GM12872 (cell line): Measurements from ENCODE around the gene SLMAP.

ENCODE experiments used
- CTCF ChIP-seq: IDR thresholded peaks from 3 replicates; pipeline ENCODE4 v1.5.1; 2011; ENCODE audit warnings: low read depth, mild to moderate bottlenecking, low read length, moderate library complexity; ENCODE audit not compliant: insufficient read depth

The SLMAP gene

DNA sequence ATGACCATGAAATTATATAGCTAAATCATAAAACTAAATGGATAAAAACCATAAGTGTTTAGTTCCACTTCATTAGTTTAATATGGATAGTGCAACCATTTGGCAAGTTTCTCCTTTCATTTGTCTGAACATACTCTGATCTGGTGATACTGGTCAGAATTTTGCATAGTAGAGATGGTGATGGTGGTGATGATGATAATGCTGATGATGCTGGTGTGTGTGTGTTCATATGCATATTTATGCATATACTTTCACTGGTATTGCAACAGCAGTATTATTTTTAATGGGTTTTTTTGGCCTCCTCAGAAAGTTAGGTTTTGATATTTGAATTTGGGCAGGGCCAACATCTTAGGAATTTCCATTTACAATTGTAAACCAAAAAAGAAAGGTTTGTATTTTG is 76.4 kb downstream of the SLMAP start:
- no peak for TF ChIP-seq CTCF

- TF ChIP-seq CTCF, result no peak
These were observed 76.8 kb downstream of the SLMAP start for GRCh38 chr3:57832900-57833313.

DNA sequence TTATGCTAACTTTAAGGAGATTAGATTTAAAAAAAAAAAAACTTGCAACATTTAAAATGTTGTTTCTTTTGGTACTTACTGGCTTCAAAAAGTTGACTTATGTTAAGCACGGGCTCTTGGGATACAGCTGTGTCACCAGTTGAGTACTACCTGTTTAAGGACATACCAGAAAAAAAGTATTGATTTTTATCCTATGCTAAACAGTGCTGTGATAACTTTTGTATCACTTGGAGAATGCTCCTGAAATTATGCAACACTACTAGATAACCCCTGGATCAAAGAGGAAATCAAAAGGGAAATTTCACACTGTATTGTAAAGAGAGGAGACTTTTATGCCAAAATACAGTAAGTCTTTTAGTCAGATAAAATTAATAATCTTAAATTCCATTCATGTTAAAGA is 77.7 kb downstream of the SLMAP start:
- no peak for TF ChIP-seq CTCF

- TF ChIP-seq CTCF, result no peak
These were observed 81.6 kb downstream of the SLMAP start for GRCh38 chr3:57837686-57838085.

- TF ChIP-seq CTCF, result no peak
These were observed 82.5 kb downstream of the SLMAP start for GRCh38 chr3:57838627-57839026.

GRCh38 chr3:57840473-57840872 is 84.4 kb downstream of the SLMAP start:
- TF ChIP-seq CTCF, result no peak

DNA sequence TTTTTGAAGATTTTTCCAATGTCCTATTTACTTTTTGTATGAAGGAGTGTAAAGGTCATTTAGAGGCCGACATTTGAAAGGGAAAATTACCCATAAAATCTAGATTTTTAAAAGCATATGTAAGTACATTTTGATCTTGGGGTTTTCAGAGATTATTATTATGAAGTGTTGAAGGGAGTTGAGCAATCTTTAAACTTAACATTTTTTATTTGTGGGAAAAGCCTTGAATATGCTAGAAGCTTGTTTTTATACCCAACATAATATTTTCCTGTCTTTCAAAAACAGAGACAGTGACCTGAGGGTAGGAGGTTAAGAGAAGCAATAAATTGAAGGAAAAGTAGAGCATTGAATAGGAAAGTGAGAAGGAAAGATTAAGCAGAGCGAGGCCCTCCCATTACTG is 85.7 kb downstream of the SLMAP start:
- TF ChIP-seq CTCF, result no peak
